Activated CD4-positive, alpha-beta T cell treated with anti-CD3 and anti-CD28 coated beads, Interleukin-2, Interleukin-4, amounts not matched to agents 100 ng/mL and 50 ng/mL, durations not matched to agents 16 hours and 8 hours (primary cell): Measurements from ENCODE around the gene WDR64.
"Not testable (repeated sequence)": the region's sequence is repeated elsewhere in the genome, so short reads cannot be mapped to it uniquely, and the experiment has no call there.

Experiments used
- DNase-seq: peaks from one replicate; pipeline ENCODE4 v3.0.0-alpha.2; 2020; ENCODE audit warnings: low spot score

The WDR64 gene

GRCh38 chr1:241800640-241801039, 148.6 kb downstream of the WDR64 start:
- DNase-seq, result no peak

GRCh38 chr1:241802863-241803262, 150.8 kb downstream of the WDR64 start:
- DNase-seq, result no peak

GRCh38 chr1:241804706-241805105, 152.6 kb downstream of the WDR64 start:
- DNase-seq, result not testable (repeated sequence)

- DNase-seq, result no peak
Observed at GRCh38 chr1:241808265-241808664, 156.2 kb downstream of the WDR64 start.

GRCh38 chr1:241810769-241811405, 158.8 kb downstream of the WDR64 start:
- DNase-seq, result no peak

DNA sequence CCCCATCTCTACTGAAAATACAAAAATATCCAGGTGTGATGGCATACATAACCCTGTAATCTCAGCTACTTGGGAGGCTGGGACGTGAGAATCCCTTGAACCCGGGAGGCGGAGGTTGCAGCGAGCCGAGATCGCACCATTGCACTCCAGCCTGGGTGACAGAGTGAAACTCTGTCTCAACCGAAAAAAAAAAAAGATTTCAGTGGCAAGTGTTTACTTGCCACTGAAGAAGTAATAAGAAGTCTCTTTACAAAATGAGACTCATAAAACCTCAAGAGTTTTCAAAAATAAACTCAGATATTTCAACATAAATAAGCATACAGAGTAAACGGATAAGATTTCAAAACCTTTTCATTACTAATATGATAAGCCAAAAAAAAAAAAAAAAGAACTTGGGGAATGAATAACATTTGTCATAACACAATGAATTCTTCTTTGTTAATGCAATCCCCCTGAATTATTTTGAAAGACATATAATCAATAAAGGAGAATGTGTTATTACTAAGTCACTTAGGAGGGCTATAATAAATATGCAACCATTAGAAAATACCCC, 161.8 kb downstream of the WDR64 start:
- DNase-seq, result no peak

DNA sequence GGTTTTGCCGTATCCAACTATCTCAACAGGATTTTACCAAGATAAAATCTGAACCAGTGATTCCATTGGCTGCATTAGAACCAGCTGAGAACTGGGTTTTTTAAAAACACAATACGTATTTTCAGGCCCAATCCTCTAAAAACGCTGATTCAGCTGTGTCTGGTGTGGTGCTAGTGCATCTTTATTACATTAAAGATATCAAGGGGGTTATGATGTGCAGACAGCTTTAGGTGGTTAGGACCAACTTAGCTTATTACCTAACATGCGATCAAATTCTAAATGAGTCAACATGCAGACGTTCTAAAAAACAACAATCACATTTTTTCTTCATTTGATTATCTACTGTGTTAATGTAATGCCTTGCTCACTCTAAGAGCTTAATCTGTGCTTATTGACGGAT, 163.9 kb downstream of the WDR64 start:
- DNase-seq, result no peak

DNA sequence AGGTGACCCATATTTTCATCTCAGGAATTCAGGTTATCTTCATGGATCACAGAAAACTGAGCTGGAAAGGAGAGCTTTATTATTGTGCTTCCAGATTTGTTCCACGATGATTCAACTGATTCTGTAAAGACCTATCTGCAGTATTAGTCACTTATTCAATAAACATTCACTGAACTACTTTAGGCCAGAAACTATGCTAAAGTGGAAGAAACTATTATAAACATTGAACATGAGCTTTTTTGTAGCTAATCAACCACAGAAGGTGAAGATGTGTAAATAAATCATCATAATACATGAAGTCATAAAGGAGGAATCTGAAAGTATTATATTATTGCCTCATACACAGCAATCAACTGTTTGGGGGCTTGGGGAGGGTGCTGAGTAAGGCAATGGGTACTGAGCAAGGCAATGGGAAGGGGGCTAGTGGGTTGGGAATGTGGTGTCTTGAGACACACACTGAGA, 165.3 kb downstream of the WDR64 start:
- DNase-seq, result no peak

GRCh38 chr1:241817956-241818612, 166.0 kb downstream of the WDR64 start:
- no peak for DNase-seq

DNA sequence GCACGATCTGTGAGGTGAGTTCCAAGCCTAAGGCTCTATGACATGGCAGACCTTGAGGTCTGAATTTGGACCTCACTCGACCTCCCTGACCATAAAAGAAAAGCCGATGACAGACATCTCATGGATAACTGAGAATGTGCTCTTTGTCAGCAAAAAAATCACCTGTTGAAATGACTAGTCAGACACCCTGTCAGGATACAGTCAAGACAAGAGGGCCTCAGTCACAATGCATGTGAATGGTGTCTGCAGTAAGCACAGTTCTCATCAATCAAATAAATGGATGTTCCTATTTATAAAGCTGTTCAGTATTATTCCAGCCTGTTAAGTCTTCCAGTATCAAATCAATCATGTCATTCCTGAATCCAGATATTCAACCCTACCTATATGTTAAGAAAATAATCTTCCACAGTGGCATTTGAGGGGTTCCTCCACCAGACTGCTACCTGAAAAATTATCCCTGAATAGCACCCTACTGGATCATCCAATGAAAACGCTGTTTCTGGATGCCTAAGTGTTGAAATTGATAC, 167.3 kb downstream of the WDR64 start:
- DNase-seq, result no peak

- no peak for DNase-seq
Observed at GRCh38 chr1:241821363-241821762, 169.3 kb downstream of the WDR64 start.

- no peak for DNase-seq
Observed at GRCh38 chr1:241822846-241823245, 170.8 kb downstream of the WDR64 start.

DNA sequence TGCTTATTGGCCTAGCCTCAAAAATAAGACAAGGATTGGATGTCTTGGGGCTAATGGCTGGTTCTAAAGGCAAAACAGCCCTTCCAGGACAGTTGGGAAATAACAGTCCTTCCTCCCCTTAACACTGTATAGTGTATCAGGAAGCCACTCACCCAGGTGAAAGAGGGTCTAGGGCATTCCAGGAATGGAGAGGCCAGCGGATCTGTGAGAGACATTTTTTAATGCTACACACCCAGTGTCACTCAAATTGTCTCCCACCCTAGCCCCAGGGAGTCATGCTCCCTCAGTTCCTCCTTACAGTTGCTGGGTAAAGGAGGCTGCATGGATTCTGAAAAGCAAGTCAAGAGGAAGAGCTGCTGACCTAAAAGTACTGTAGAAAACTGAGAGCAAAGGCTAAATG, 171.8 kb downstream of the WDR64 start:
- DNase-seq, result no peak

GRCh38 chr1:241825581-241825980, 173.5 kb downstream of the WDR64 start:
- no peak for DNase-seq

GRCh38 chr1:241826613-241827012, 174.5 kb downstream of the WDR64 start:
- not testable (repeated sequence) for DNase-seq

DNA sequence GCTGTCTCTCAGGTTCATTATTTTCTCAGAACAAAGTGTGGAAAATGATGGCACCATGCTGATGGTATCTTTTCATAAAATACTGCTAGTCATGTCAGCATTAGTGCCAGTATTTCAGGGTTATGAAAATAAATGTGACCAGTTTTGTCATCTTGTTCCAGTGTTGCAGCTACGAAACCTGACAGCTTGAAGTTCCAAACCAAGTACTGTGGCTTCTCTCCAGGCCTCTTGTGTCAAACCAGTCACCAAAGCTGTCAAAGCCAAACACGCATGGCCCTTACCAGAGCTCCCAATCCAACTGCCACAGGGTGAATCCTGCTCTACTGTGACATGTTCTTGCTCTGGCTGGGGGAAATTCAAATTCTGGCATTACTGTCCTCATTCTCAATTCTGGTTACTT, 175.2 kb downstream of the WDR64 start:
- DNase-seq, result no peak

DNA sequence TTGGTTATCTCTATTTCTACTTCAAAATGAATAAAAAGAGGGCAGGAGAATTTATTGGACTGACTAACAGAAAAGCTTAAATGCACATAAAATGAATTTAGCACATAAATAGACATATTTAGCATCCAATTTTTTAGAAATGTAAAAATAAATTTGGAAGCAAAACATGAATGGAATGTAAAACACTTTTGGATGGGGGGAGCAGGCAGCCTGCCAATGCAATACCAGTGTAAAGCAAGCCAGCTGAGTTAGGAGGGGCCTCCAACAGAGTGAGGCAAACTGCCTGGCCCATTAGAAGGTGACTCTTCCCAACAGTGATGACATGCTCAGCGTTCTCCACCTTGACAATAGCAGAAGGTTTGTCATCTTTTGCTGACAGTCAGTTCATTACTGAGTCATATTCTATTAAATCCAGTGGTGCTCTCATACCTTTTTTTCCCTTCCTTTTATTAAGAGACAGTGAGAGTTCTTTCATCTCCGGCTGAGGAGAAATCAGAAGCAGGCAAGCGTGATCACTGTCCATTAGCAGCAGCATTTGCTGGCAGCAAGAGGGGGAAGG, 176.5 kb downstream of the WDR64 start:
- DNase-seq, result no peak

DNA sequence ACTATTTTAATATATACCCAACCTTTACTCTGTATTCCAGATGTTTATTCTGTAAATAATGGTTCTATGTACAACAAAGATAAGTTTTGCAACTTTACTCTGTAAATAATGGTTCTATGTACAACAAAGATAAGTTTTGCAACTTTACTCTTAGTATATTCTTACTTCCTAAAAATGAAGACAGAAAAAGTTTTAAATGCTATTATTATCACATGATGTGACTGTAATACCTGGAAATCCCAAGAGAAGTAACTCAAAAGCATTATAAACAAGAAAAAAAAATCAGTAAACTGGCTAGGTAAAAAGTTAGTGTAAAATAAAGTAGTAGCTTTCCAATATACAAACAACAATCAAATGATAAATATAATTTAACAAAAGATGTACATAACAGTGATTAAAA, 177.4 kb downstream of the WDR64 start:
- no peak for DNase-seq

DNA sequence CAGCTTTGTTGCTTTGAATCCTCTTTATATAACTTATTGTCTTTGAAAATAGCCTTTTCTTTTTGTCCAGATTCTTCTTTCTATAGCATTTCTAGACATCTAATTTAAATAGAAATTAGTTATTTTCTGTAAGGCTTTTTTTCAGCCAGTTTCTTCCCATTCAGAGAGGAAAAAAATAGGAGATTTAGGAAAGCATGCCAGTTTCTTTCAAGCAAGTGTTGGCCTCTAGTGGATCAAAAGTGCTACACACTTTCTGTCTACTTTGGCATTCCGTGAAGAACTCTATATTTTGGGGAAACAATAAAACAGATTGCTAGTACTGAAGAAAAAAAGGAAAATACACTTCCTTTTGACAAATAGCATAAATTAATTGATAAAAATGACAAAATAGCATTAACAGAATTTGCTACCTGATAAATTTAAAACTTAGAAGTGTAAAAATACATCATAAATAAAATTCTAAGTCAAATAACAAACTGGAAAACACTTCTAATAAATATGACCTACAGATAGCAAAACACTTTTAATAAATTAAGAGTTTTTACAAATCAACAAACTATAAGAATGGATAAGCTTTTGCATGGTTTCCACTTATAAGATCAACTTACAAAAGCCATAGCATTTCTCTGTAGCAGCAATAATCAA, 182.8 kb downstream of the WDR64 start:
- DNase-seq, result no peak

DNA sequence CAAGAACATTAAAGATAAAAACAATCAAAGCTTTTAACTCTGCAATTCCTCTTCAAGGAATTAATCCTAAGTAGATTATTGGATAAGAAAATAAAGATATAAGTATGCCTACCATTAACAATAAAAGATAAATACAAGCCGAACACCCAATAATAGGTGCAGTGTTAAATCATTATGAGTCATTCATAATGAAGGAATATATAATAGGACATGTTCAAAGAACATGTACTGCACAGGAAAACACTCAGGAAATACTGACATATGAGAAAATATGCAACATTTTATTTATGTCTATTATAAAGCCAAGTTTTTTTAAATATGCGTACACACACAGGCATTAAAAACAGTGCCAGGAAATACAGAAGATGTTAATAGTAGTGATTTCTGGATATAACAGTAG, 184.9 kb downstream of the WDR64 start:
- no peak for DNase-seq

DNA sequence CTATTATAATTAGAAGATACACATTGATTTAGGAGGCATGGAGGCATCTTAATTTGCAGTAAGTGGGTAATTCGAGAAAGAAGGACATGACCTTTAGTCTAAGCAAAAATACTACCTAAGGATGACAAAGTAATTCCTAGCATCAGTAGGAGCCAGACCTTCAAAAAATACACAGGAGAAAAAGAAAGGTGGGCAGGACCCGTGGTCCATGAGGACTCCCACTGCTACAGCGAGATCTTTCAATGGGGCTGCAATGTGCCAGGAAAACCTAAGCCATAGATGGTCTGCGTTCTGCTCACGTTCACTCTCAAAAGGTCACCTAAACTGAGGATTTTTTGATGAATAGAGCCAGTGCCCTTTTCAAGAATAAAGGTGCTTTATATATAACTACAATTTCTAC, 185.3 kb downstream of the WDR64 start:
- DNase-seq, result no peak

DNA sequence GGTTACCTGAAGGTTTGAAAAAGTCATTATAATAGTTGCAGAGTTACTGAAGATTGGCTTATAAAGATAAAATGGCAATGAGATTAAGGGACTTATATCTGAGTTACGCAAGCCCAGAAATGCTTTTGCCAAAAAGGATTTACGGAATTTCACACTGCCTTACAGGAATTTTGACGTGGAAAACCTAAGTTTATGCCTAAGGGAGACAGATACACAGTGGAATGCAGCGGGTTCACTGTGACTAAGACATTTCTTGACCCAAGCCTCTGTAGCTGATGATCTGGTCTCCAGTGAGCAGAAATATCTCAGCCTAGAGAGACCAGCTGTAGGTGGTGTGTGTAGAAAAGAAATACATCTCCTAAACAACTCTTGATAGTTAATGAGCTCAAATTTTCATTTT, 185.8 kb downstream of the WDR64 start:
- DNase-seq, result no peak

DNA sequence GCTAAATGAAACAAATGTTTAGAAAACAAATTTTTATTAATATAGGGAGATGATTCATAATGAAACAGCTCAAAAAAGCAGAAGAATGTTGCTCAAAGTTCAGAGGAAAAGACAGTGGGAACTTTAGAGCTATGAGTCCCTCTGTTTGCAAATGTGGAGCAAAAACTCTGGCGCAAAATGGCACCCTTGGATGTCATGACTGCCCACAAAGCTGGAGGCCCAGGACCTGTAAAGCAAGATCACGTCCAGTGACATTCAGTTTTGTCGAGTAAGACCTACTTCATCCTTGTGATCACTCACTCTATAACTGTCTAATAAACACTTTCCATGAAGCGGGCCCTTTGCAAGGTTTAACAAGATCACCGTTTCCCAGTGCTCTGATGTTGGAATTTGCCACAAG, 186.8 kb downstream of the WDR64 start:
- DNase-seq, result no peak
